Gastrocnemius medialis (tissue), 4 donors: ENCODE measurements around the gene LAMA3. TPM values are rescaled to one million over a fixed set of nuclear protein-coding genes. Genes with fewer than 3 reads are reported as not detected.

Experiments
- ATAC-seq, 2 donors: fragments of 150-250 bp; one replicate each; pipeline ENCODE4 v1.9.1; 2016
- DNase-seq, 2 donors: peaks; one replicate each; pipeline ENCODE4 v3.0.0-alpha.2; 2019
- H3K27ac ChIP-seq, 4 donors: fragments of 200-600 bp; sonication (generic); 1 replicate in 1 of 4; 2 replicates in 3 of 4; pipeline ENCODE4 v1.5.1; 2016 to 2018; ENCODE audit warnings: mild to moderate bottlenecking in 2 of 4, moderate library complexity in 1 of 4
- H3K27me3 ChIP-seq, 3 donors: fragments of 200-600 bp; sonication (generic) in 2 of 3; 1 replicate in 1 of 3; 2 replicates in 2 of 3; pipeline versions ENCODE4 v1.5.1 to v1.6.0; 2016 to 2019; ENCODE audit warnings: mild to moderate bottlenecking in 1 of 3, moderate library complexity in 1 of 3
- H3K36me3 ChIP-seq, 2 donors: fragments of 200-600 bp; sonication (generic) in 1 of 2; one replicate each; pipeline ENCODE4 v1.5.1; 2017 to 2018
- H3K4me1 ChIP-seq, 2 donors: fragments of 200-600 bp; sonication (generic) in 1 of 2; one replicate each; pipeline ENCODE4 v1.5.1; 2016 to 2017; ENCODE audit warnings: mild to moderate bottlenecking in 2 of 2
- H3K4me3 ChIP-seq, 4 donors: fragments of 200-600 bp; sonication (generic) in 3 of 4; 1 replicate in 1 of 4; 2 replicates in 3 of 4; pipeline ENCODE4 v1.5.1; 2016 to 2019; ENCODE audit warnings: mild to moderate bottlenecking in 2 of 4
- H3K9me3 ChIP-seq, 3 donors: fragments of 200-600 bp; sonication (generic) in 2 of 3; 1 replicate in 1 of 3; 2 replicates in 2 of 3; pipeline ENCODE4 v1.5.1; 2016 to 2019
- POLR2A ChIP-seq, 2 donors: fragments of 450-650 bp; IDR thresholded peaks; one replicate each; pipeline ENCODE4 v1.6.1; 2017; ENCODE audit warnings: antibody characterized with exemption in 2 of 2, mild to moderate bottlenecking in 2 of 2, moderate library complexity in 2 of 2
- in situ Hi-C, 4 donors: fragments of 200-750 bp; cut with MboI; loops; one replicate each; pipeline versions ENCODE4 v1.15.0 to v1.8.0; 2017; ENCODE audit warnings: low sequenced_read_pairs in 4 of 4
- intact Hi-C: fragments of 100-400 bp; cut with DNase I; formaldehyde crosslinking; loops from one replicate; pipeline ENCODE4 v1.15.1; 2023; ENCODE audit warnings: low total_unique reads
- total RNA-seq, 4 donors: library from RNA; depleted of rRNA; stranded (reverse); fragments of >200 nt; gene quantifications; one replicate each; pipeline versions ENCODE4 v1.1.0 to v1.2.3, GENCODE V29; 2016
- TF ChIP-seq, protein P1 (sequence below), 5 experiments: fragments of 450-650 bp in 3 of 5; fragments of 200-600 bp in 2 of 5; sonication (generic) in 2 of 5; IDR thresholded peaks in 4 of 5; conservative IDR thresholded peaks in 1 of 5; 1 replicate in 4 of 5; 2 replicates in 1 of 5; pipeline ENCODE4 v1.5.1; 2016 to 2019; ENCODE audit warnings: antibody characterized with exemption in 5 of 5, mild to moderate bottlenecking in 3 of 5, moderate library complexity in 3 of 5

The LAMA3 gene
- total RNA-seq, 4 donors from 2014 or later = 1.1 to 5.3 (median 2.1) TPM

- intact Hi-C loops (no loop called here), in situ Hi-C loops (loop anchor here in 1 of 4 donors (25.0 kb wide), 1 partner anchor 95 kb away; the partner anchor contains the start of gene ANKRD29)
- TF ChIP-seq, protein P1, sequence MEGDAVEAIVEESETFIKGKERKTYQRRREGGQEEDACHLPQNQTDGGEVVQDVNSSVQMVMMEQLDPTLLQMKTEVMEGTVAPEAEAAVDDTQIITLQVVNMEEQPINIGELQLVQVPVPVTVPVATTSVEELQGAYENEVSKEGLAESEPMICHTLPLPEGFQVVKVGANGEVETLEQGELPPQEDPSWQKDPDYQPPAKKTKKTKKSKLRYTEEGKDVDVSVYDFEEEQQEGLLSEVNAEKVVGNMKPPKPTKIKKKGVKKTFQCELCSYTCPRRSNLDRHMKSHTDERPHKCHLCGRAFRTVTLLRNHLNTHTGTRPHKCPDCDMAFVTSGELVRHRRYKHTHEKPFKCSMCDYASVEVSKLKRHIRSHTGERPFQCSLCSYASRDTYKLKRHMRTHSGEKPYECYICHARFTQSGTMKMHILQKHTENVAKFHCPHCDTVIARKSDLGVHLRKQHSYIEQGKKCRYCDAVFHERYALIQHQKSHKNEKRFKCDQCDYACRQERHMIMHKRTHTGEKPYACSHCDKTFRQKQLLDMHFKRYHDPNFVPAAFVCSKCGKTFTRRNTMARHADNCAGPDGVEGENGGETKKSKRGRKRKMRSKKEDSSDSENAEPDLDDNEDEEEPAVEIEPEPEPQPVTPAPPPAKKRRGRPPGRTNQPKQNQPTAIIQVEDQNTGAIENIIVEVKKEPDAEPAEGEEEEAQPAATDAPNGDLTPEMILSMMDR (IDR thresholded peaks at IDR 0.05 in 4 of 5, conservative IDR thresholded peaks at IDR 0.05 in 1 of 5) = no peak
- TF ChIP-seq POLR2A (IDR thresholded peaks at IDR 0.05) = no peak
- Histone ChIP-seq H3K4me3 (no peak overlapping the region), H3K4me1 (no peaks in the 10 kb centered on the region), H3K9me3 (no peaks in the 10 kb centered on the region), H3K36me3 (no peaks in the 10 kb centered on the region), H3K27me3 (no peaks in the 10 kb centered on the region), H3K27ac (no peak overlapping the region)
- no peak for DNase-seq
- no peak for ATAC-seq
Observed at GRCh38 chr18:23756590-23757436, 67.6 kb downstream of the LAMA3 start.

DNA sequence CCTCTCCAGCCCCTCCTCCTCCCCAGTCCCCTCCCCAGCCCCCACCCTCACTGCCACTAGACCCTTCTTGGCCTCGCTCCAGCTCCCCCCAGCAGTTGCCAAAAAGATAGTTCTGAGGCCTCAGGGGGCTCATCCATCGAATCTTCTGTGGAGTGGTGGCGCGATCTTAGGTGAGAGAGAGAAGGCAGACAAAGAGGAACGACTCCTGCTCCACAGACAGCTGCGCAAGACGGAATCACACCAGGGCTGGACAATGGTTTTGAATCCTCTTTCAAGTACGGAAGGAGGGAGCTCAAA is 68.1 kb downstream of the LAMA3 start:
- no peak overlapping the region for H3K4me3 ChIP-seq
- no peak overlapping the region for H3K27ac ChIP-seq
- in situ Hi-C loops = loop anchor here in 1 of 4 donors (25.0 kb wide), 1 partner anchor 95 kb away; the partner anchor contains the start of gene ANKRD29
- no peaks in the 10 kb centered on the region for H3K27me3 ChIP-seq
- ATAC-seq (no peak), DNase-seq (no peak)
- H3K4me1 ChIP-seq = no peaks in the 10 kb centered on the region
- intact Hi-C loops = no loop called here
- no peaks in the 10 kb centered on the region for H3K9me3 ChIP-seq
- TF ChIP-seq, protein P1 (IDR thresholded peaks at IDR 0.05 in 4 of 5, conservative IDR thresholded peaks at IDR 0.05 in 1 of 5) = no peak
- TF ChIP-seq POLR2A (IDR thresholded peaks at IDR 0.05) = no peak
- H3K36me3 ChIP-seq = no peaks in the 10 kb centered on the region

GRCh38 chr18:23758281-23758680 is 69.0 kb downstream of the LAMA3 start:
- TF ChIP-seq POLR2A (IDR thresholded peaks at IDR 0.05) = no peak
- TF ChIP-seq, protein P1 (IDR thresholded peaks at IDR 0.05 in 4 of 5, conservative IDR thresholded peaks at IDR 0.05 in 1 of 5) = no peak
- ATAC-seq = no peak

DNA sequence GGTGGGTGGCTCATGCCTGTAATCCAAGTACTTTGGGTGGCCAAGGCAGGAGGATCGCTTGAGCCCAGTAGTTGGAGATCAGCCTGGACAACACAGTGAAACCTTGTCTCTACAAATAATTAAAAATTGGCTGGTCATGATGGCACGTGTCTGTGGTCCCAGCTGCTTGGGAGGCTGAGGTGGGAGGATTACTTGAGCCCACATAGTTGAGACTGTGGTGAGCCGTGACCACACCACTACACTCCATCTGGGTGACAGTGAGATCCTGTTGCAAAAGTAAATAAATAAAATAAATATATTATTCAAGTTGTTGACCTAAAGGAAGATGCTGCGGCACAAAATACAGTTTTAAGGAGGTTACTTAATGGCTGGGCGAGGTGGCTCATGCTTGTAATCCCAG is 72.7 kb downstream of the LAMA3 start:
- Histone ChIP-seq H3K9me3 (no peaks in the 10 kb centered on the region), H3K36me3 (no peaks in the 10 kb centered on the region), H3K4me1 (no peaks in the 10 kb centered on the region), H3K4me3 (no peak overlapping the region), H3K27ac (no peak overlapping the region), H3K27me3 (no peaks in the 10 kb centered on the region)
- ATAC-seq = no peak
- DNase-seq = no peak
- intact Hi-C loops (no loop called here), in situ Hi-C loops (loop anchor here in 1 of 4 donors (25.0 kb wide), 1 partner anchor 100 kb away; the partner anchor contains the start of gene ANKRD29)
- TF ChIP-seq POLR2A (IDR thresholded peaks at IDR 0.05) = no peak
- TF ChIP-seq, protein P1 (IDR thresholded peaks at IDR 0.05 in 4 of 5, conservative IDR thresholded peaks at IDR 0.05 in 1 of 5) = no peak

More at GRCh38 chr18:23758281-23758680, 69.0 kb downstream of the LAMA3 start:
- Histone ChIP-seq H3K4me1 (no peaks in the 10 kb centered on the region), H3K4me3 (no peak overlapping the region), H3K27me3 (no peaks in the 10 kb centered on the region), H3K36me3 (no peaks in the 10 kb centered on the region), H3K9me3 (no peaks in the 10 kb centered on the region), H3K27ac (no peak overlapping the region)
- intact Hi-C loops = no loop called here
- DNase-seq = no peak
- in situ Hi-C loops = loop anchor here in 1 of 4 donors (25.0 kb wide), 1 partner anchor 96 kb away; the partner anchor contains the start of gene ANKRD29
